CD4-positive, CD25-positive, alpha-beta regulatory T cell (primary cell): ENCODE results near the gene SLC18B1. TPM values are rescaled to one million over a fixed set of nuclear protein-coding genes. Genes with fewer than 3 reads are reported as not detected.
"Not testable (repeated sequence)": the region's sequence is repeated elsewhere in the genome, so short reads cannot be mapped to it uniquely, and the experiment has no call there.

ENCODE experiments used
- ATAC-seq, 2 donors: fragments of 150-1000 bp; cut with Tn5 transposase; one replicate each; pipeline ENCODE4 v1.10.0; 2021; ENCODE audit warnings: low read depth in 2 of 2, moderate number of reproducible peaks in 2 of 2, moderate library complexity in 1 of 2
- DNase-seq, 3 donors: peaks; one replicate each; pipeline versions ENCODE4 v3.0.0 to v3.0.0-alpha.2; 2012 to 2022; ENCODE audit warnings: mixed read lengths in 1 of 3
- H3K27ac ChIP-seq: one replicate; pipeline ENCODE4 v1.7.0; 2013; ENCODE audit warnings: mild to moderate bottlenecking, low read length; ENCODE audit not compliant: insufficient read depth, poor library complexity, severe bottlenecking
- H3K27me3 ChIP-seq: one replicate; pipeline ENCODE4 v1.7.0; 2013; ENCODE audit warnings: low read length; ENCODE audit not compliant: control insufficient read depth, insufficient read depth
- H3K36me3 ChIP-seq: one replicate; pipeline ENCODE4 v1.7.0; 2013; ENCODE audit warnings: mild to moderate bottlenecking, low read length, moderate library complexity; ENCODE audit not compliant: control insufficient read depth, insufficient read depth
- H3K4me1 ChIP-seq: 2 replicates; pipeline ENCODE4 v1.7.0; 2013; ENCODE audit warnings: mild to moderate bottlenecking, low read length; ENCODE audit not compliant: insufficient read depth, control insufficient read depth, poor library complexity, severe bottlenecking
- H3K4me3 ChIP-seq: one replicate; pipeline ENCODE4 v1.7.0; 2013; ENCODE audit warnings: low read depth, mild to moderate bottlenecking, low read length, moderate library complexity
- H3K9me3 ChIP-seq, 2 experiments: 1 replicate in 1 of 2; 2 replicates in 1 of 2; pipeline ENCODE4 v1.7.0; 2013; ENCODE audit warnings: low read length in 2 of 2, mild to moderate bottlenecking in 1 of 2, moderate library complexity in 1 of 2; ENCODE audit not compliant: control insufficient read depth in 2 of 2
- H3K27ac Mint-ChIP-seq, 3 donors: one replicate each; pipeline ENCODE4 v1.8.0; 2020 to 2022; ENCODE audit warnings: mild to moderate bottlenecking in 3 of 3, mixed read lengths in 3 of 3, moderate library complexity in 2 of 3
- H3K27me3 Mint-ChIP-seq: one replicate; pipeline ENCODE4 v1.8.0; 2022; ENCODE audit warnings: mild to moderate bottlenecking, mixed read lengths
- H3K36me3 Mint-ChIP-seq: one replicate; pipeline ENCODE4 v1.8.0; 2020; ENCODE audit warnings: mixed read lengths
- H3K4me1 Mint-ChIP-seq, 4 donors: one replicate each; pipeline ENCODE4 v1.8.0; 2020 to 2022; ENCODE audit warnings: mixed read lengths in 4 of 4, mild to moderate bottlenecking in 1 of 4
- H3K4me3 Mint-ChIP-seq, 4 donors: one replicate each; pipeline ENCODE4 v1.8.0; 2020 to 2022; ENCODE audit warnings: mild to moderate bottlenecking in 4 of 4, mixed read lengths in 4 of 4, moderate library complexity in 3 of 4
- H3K9me3 Mint-ChIP-seq, 7 donors: one replicate each; pipeline ENCODE4 v1.8.0; 2020 to 2022; ENCODE audit warnings: mixed read lengths in 7 of 7, mild to moderate bottlenecking in 3 of 7, moderate library complexity in 2 of 7
- polyA plus RNA-seq, 4 donors: library from polyadenylated mRNA; unstranded; fragments of 300-500 nt; fragmentation: Illumina TruSeq; gene quantifications; one replicate each; pipeline ENCODE4 v1.2.3, GENCODE V29; 2021
- total RNA-seq: library from RNA; stranded (reverse); gene quantifications from one replicate; pipeline ENCODE4 v1.2.3, GENCODE V29; 2022

The SLC18B1 gene
- total and polyA plus RNA-seq, 5 donors from 2014 or later: 9.8 to 28.2 (median 23.0) TPM

DNA sequence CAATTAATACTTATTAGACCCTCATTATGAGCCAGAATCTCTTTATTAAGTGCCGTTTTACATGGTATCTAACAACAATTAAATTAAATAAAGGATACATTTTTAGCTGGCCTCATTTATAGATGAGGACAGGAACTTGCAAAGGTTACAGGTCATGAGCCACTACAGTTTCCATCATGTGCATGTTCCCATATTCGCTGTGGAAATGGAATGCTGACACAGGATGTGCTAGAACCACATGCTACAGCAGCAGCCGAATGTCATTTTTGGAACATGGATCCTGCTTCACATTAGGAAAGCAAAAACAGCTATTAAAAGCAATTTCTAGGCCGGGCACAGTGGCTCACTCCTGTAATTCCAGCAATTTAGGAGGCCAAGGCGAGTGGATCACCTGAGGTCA lies 5.9 kb downstream of the SLC18B1 start:
- no peaks in the 10 kb centered on the region for H3K9me3 Mint-ChIP-seq
- Histone ChIP-seq H3K4me3 (no peak overlapping the region), H3K9me3 (no peaks in the 10 kb centered on the region), H3K27ac (no peak overlapping the region), H3K27me3 (no peaks in the 10 kb centered on the region), H3K4me1 (peaks cover 21% of the 10 kb centered on the region), H3K36me3 (peaks cover 28% of the 10 kb centered on the region)
- H3K27ac Mint-ChIP-seq: no peak overlapping the region
- H3K4me1 Mint-ChIP-seq: peaks cover 22 to 60% (median 51%) of the 10 kb centered on the region in 4 donors
- ATAC-seq (no peak), DNase-seq (no peak)
- H3K27me3 Mint-ChIP-seq: no peaks in the 10 kb centered on the region
- H3K36me3 Mint-ChIP-seq: peaks cover 46% of the 10 kb centered on the region
- H3K4me3 Mint-ChIP-seq: peak overlapping the region in 1 of 4 donors; percentile 32

DNA sequence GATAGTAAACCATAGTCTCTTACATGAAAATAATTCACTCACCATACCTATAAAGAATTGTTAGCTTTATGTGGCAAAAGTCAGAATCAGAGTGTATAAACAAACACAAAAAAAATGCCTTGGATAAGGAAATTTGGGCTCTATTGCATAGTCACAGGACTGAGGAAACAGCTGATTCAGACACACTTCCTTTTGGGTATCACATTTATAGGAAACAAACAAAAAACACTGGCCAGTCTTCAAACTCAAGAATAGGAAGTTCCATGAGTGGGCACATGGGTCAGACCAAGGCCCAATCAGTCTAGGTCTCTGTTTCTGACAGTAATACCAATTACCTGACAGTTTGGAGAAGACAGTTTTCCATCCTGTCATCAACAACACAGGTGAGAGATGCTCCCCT lies 8.0 kb downstream of the SLC18B1 start:
- Mint-ChIP-seq H3K36me3 (peaks cover 50% of the 10 kb centered on the region), H3K4me1 (peaks cover 19 to 42% (median 40%) of the 10 kb centered on the region in 4 donors), H3K9me3 (no peaks in the 10 kb centered on the region), H3K27me3 (no peaks in the 10 kb centered on the region), H3K4me3 (peak overlapping the region in 1 of 4 donors; percentile 13), H3K27ac (no peak overlapping the region)
- ATAC-seq (no peak), DNase-seq (no peak)
- H3K27ac ChIP-seq: no peak overlapping the region
- no peaks in the 10 kb centered on the region for H3K9me3 ChIP-seq
- H3K36me3 ChIP-seq: peaks cover 34% of the 10 kb centered on the region
- H3K4me1 ChIP-seq: peaks cover 17% of the 10 kb centered on the region
- H3K4me3 ChIP-seq: no peak overlapping the region
- no peaks in the 10 kb centered on the region for H3K27me3 ChIP-seq

DNA sequence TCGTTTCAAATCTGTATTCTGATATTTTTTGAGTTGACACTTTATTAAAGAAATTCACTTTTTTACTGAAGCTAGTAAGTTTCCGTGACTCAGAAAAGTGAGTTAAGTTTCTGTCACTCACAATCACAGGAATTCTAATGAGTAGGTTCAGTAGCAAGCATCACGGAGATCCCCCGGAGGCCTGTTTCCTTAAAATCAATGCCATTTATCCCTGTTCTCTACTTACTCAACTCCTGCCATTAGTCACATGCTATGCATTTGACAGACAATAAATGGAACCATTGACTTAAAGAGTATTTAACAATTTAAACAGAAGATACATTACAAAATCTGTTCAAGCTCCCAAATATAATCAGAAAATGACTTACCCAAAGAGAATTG lies 9.1 kb downstream of the SLC18B1 start:
- no peaks in the 10 kb centered on the region for H3K9me3 ChIP-seq
- H3K36me3 Mint-ChIP-seq: peaks cover 50% of the 10 kb centered on the region
- no peak overlapping the region for H3K4me3 ChIP-seq
- no peak for ATAC-seq
- no peak overlapping the region for H3K4me3 Mint-ChIP-seq
- H3K4me1 ChIP-seq: peaks cover 14% of the 10 kb centered on the region
- H3K27me3 ChIP-seq: no peaks in the 10 kb centered on the region
- H3K27ac Mint-ChIP-seq: no peak overlapping the region
- no peaks in the 10 kb centered on the region for H3K9me3 Mint-ChIP-seq
- H3K27me3 Mint-ChIP-seq: no peaks in the 10 kb centered on the region
- peaks cover 36% of the 10 kb centered on the region for H3K36me3 ChIP-seq
- H3K4me1 Mint-ChIP-seq: peaks cover 16 to 40% (median 29%) of the 10 kb centered on the region in 4 donors
- H3K27ac ChIP-seq: no peak overlapping the region
- DNase-seq: no peak

DNA sequence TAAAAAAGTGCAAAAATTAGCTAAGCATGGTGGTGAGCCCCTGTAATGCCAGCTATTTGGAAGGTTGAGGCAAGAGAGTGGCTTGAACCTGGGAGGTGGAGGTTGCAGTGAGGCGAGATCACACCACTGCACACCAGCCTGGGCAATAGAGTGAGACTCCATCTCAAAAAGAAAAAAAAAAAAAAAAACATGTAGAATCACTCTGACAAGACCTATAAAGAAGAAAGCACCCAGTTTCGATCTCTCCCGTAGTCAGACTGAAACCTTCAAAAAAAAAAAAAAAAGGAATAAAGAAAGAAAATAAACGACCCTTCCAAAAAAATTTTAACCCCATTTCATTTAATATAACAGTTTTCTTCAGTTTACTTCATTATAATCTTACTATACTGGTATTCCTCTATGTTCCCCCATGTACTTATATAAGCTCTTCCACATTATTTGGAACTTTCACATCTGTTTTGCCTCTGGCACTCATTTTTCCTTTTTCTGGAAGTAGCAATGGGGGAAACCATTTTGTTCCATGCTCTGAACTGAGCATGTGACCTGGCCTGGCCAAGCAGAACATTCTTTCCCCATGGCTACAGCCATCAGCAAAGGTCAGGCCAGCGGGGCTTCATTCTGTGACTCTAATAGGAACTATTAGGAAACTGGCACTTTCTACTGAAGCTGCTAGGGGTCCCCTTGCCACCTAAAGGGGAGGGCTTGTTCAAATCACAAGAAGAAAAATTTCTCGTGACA lies 9.6 kb downstream of the SLC18B1 start:
- DNase-seq (no peak), ATAC-seq (no peak)
- Mint-ChIP-seq H3K9me3 (no peaks in the 10 kb centered on the region), H3K27ac (peak overlapping the region in 1 of 3 donors; percentile 38), H3K4me3 (no peak overlapping the region), H3K36me3 (peaks cover 48% of the 10 kb centered on the region), H3K4me1 (peaks cover 14 to 38% (median 26%) of the 10 kb centered on the region in 4 donors), H3K27me3 (no peaks in the 10 kb centered on the region)
- H3K4me1 ChIP-seq: peaks cover 10% of the 10 kb centered on the region
- H3K36me3 ChIP-seq: peaks cover 37% of the 10 kb centered on the region
- H3K27me3 ChIP-seq: no peaks in the 10 kb centered on the region
- no peak overlapping the region for H3K27ac ChIP-seq
- no peak overlapping the region for H3K4me3 ChIP-seq
- no peaks in the 10 kb centered on the region for H3K9me3 ChIP-seq

DNA sequence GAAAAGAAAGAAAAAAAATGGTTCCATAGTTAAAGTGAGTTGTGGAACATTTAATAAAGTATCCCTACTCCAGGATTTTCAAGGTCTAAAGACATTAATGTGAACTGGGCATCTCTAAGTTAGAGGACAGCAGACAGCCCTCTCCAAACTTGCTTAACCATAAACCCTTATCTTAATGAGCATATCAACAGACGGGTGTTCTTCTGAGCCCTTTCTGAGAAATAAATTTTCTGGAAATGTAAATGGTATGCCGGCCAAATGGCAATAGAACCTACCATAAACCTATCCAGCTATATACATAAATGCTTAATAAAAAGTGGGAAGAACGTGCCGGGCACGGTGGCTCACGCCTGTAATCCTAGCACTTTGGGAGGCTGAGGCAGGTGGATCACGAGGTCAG lies 12.5 kb downstream of the SLC18B1 start:
- Histone ChIP-seq H3K27me3 (no peaks in the 10 kb centered on the region), H3K9me3 (no peaks in the 10 kb centered on the region), H3K36me3 (peaks cover 45% of the 10 kb centered on the region), H3K4me3 (no peak overlapping the region), H3K4me1 (no peaks in the 10 kb centered on the region), H3K27ac (no peak overlapping the region)
- ATAC-seq: no peak
- Mint-ChIP-seq H3K9me3 (no peaks in the 10 kb centered on the region), H3K27me3 (no peaks in the 10 kb centered on the region), H3K4me1 (peaks cover 3 to 22% (median 4%) of the 10 kb centered on the region in 4 donors), H3K36me3 (peaks cover 34% of the 10 kb centered on the region), H3K27ac (no peak overlapping the region), H3K4me3 (no peak overlapping the region)
- DNase-seq: no peak

DNA sequence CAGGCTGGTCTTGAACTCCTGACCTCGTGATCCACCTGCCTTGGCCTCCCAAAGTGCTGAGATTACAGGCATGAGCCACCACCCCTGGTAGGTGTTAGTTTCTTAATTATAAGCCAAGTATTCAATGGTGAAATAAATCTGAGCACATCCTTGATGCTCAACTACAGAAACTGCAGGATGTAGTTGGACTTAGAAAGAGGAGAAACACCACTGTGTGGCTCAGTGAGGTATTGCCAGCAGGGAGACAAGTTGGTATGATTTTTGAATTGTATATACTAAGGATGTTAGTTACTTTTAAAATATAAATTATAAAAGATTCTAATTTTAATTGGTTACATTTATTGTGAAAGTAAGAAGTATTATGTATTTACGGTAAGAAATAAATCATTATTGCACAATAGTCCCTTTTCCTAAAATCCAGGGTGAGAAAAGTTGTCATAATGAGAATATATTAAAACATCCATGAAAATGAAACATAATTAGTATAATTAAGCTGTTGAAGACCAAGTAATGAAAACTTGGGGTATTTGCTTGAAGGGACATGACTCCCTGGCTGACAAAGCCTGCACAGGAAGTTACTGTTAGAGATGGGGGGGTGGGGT lies 17.6 kb downstream of the SLC18B1 start:
- H3K27me3 Mint-ChIP-seq: no peaks in the 10 kb centered on the region
- H3K36me3 Mint-ChIP-seq: peaks cover 37% of the 10 kb centered on the region
- Histone ChIP-seq H3K4me1 (no peaks in the 10 kb centered on the region), H3K27me3 (no peaks in the 10 kb centered on the region), H3K4me3 (no peak overlapping the region), H3K36me3 (peaks cover 49% of the 10 kb centered on the region), H3K9me3 (no peaks in the 10 kb centered on the region), H3K27ac (no peak overlapping the region)
- peaks cover 0 to 5% (median under 1%) of the 10 kb centered on the region in 4 donors for H3K4me1 Mint-ChIP-seq
- H3K9me3 Mint-ChIP-seq: no peaks in the 10 kb centered on the region
- DNase-seq: peak in 1 of 3 donors; percentile 56
- H3K27ac Mint-ChIP-seq: no peak overlapping the region
- peak in 1 of 2 donors; percentile 56 for ATAC-seq
- H3K4me3 Mint-ChIP-seq: no peak overlapping the region

DNA sequence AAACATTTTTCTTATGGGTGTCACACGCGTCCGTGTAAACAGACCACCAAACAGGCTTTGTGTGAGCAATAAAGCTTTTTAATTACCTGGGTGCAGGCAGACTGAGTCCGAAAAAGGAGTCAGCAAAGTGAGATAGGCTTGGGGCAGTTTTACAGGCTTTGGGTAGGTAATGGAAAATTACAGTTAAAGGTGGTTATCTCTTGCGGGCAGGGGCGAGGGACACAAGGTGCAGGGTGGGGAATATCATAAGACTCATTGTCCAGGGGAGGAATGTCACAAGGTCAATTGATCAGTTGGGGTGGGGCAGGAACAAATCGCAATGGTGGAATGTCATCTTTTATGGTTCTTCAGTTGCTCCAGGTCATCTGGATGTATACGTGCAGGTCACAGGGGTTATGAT lies 20.6 kb downstream of the SLC18B1 start:
- H3K27me3 Mint-ChIP-seq, H3K27ac Mint-ChIP-seq, H3K4me3 ChIP-seq, H3K27ac ChIP-seq, H3K27me3 ChIP-seq, DNase-seq, ATAC-seq, H3K9me3 Mint-ChIP-seq, H3K4me1 Mint-ChIP-seq, H3K4me1 ChIP-seq, H3K4me3 Mint-ChIP-seq, H3K9me3 ChIP-seq: not testable (repeated sequence)
- peaks cover 64% of the 10 kb centered on the region for H3K36me3 ChIP-seq
- H3K36me3 Mint-ChIP-seq: peaks cover 44% of the 10 kb centered on the region
